Measurements from ENCODE around the gene PPM1M.
"Not testable (repeated sequence)": the region's sequence is repeated elsewhere in the genome, so short reads cannot be mapped to it uniquely, and the experiment has no call there.

Gene PPM1M

DNA sequence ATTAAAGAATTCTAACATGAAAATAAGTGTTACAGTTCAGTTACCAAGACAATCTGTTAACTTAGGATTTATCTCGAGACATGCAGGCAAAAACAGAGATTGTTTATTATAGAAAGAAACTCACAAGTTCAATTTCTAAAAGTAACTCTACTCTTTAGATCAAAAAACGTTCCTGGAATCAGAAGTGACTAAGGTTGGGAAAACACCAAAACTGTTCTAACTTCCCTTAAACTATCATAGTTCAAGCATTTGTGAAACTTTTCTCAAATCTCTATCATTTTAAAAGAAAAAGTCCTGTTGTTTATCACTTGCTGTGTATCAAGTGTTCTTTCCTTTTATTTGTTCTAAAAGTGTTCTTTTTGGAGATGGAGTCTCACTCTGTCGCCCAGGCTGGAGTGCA, 24.2 kb downstream of the PPM1M start:
- H3K27me3 ChIP-seq, result no peaks in the 10 kb centered on the region
- H3K9ac ChIP-seq, result no peak overlapping the region
- H3K4me3 ChIP-seq, result no peak overlapping the region
- peaks cover 99% of the 10 kb centered on the region for H4K20me1 ChIP-seq
- no peak overlapping the region for H3K4me2 ChIP-seq
- no peak overlapping the region for H3K27ac ChIP-seq
- H3K9me3 ChIP-seq, result no peaks in the 10 kb centered on the region
- peaks cover 99% of the 10 kb centered on the region for H3K36me3 ChIP-seq
- no peak for TF ChIP-seq Cebpa-rat (IDR thresholded peaks at IDR 0.05)
- peaks cover 31% of the 10 kb centered on the region for H3K4me1 ChIP-seq

DNA sequence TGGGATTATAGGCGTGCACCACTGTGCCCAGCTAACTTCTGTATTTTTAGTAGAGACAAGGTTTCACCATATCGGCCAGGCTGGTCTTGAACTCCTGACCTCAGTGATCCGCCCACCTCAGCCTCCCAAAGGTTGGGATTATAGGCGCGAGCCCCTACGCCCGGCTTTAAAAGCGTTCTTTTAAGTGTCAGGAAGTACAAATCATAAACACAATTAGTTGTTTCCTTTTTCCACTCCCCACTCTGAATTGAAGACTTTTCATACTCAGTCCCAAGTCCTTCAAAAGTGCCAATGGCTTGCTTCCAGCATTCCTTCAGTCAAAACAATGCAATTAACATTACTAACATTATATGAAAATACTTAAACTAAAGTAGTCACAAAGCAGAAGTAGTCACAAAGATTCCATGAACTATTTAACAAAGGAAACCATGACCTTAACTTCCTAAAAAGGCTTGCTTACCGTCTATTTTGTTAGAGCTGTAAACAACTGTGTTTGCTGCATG, 24.7 kb downstream of the PPM1M start:
- no peaks in the 10 kb centered on the region for H3K27me3 ChIP-seq
- no peak overlapping the region for H3K4me2 ChIP-seq
- H4K20me1 ChIP-seq, result peaks cover 99% of the 10 kb centered on the region
- no peak overlapping the region for H3K27ac ChIP-seq
- no peaks in the 10 kb centered on the region for H3K9me3 ChIP-seq
- no peak overlapping the region for H3K4me3 ChIP-seq
- peaks cover 99% of the 10 kb centered on the region for H3K36me3 ChIP-seq
- H3K9ac ChIP-seq, result no peak overlapping the region
- peaks cover 37% of the 10 kb centered on the region for H3K4me1 ChIP-seq
- no peak for TF ChIP-seq Cebpa-rat (IDR thresholded peaks at IDR 0.05)

DNA sequence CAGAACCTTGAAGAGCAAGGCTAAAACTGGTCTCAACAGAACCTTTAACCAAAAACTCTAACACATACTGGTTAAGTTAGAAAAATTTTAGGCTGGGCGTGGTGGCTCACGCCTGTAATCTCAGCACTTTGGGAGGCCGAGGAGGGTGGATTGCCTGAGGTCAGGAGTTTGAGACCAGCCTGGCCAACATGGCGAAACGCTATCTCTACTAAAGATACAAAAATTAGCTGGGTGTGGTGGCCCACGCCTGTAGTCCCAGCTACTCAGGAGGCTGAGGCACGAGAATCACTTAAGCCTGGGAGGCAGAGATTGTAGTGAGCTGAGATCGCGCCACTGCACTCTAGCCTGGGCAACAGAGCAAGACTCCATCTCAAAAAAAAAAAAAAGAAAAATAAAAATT, 26.6 kb downstream of the PPM1M start:
- H3K9me3 ChIP-seq, H3K27me3 ChIP-seq, H3K4me3 ChIP-seq, H3K27ac ChIP-seq, H3K9ac ChIP-seq: not testable (repeated sequence)
- H3K4me2 ChIP-seq, result 0 out of 2 replicates have a peak overlapping the region, but pooled peaks have one; percentile 6
- H3K36me3 ChIP-seq, result peaks cover 91% of the 10 kb centered on the region
- H3K4me1 ChIP-seq, result peaks cover 53% of the 10 kb centered on the region
- H4K20me1 ChIP-seq, result peaks cover 100% of the 10 kb centered on the region

DNA sequence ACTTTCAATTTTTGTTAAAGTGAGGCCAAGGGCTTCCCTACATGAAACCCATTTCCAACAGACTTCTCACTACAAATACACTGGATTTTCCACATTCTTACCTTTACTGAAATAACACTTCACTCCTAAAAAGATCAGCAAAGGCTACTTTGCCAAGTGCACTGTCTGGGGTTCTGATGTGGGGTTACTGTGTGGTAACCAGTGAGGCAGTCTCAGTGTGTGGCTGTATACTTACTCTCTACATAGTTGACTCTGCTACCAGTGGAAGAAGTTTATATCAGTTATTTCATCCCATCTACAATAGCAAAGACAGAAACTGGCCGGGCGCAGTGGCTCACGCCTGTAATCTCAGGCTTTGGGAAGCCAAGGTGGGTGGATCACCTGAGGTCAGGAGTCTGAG, 27.3 kb downstream of the PPM1M start:
- H3K9ac ChIP-seq, result no peak overlapping the region
- 0 out of 2 replicates have a peak overlapping the region, but pooled peaks have one; percentile 4 for H3K4me2 ChIP-seq
- H3K27me3 ChIP-seq, result no peaks in the 10 kb centered on the region
- peaks cover 53% of the 10 kb centered on the region for H3K4me1 ChIP-seq
- no peak overlapping the region for H3K27ac ChIP-seq
- H3K9me3 ChIP-seq, result no peaks in the 10 kb centered on the region
- peaks cover 84% of the 10 kb centered on the region for H3K36me3 ChIP-seq
- no peak for TF ChIP-seq Cebpa-rat (IDR thresholded peaks at IDR 0.05)
- no peak overlapping the region for H3K4me3 ChIP-seq
- peaks cover 100% of the 10 kb centered on the region for H4K20me1 ChIP-seq

DNA sequence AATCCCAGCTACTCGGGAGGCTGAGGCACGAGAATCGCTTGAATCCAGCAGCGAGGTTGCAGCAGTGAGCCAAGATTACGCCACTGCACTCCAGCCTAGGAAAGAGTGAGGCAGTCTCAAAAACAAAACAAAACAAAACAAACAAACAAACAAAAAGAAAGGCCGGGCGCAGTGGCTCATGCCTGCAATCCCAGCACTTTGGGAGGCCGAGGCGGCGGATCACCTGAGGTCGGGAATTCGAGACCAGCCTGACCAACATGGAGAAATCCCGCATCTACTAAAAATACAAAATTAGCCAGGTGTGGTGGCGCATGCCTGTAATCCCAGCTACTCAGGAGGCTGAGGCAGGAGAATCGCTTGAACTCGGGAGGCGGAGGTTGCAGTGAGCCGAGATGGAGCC, 29.2 kb downstream of the PPM1M start:
- H3K9ac ChIP-seq, H3K9me3 ChIP-seq, H3K27me3 ChIP-seq, H3K4me3 ChIP-seq, H3K27ac ChIP-seq: not testable (repeated sequence)
- Histone ChIP-seq H4K20me1 (peaks cover 83% of the 10 kb centered on the region), H3K4me1 (peaks cover 63% of the 10 kb centered on the region), H3K4me2 (peak overlapping the region; percentile 89), H3K36me3 (peaks cover 65% of the 10 kb centered on the region)

DNA sequence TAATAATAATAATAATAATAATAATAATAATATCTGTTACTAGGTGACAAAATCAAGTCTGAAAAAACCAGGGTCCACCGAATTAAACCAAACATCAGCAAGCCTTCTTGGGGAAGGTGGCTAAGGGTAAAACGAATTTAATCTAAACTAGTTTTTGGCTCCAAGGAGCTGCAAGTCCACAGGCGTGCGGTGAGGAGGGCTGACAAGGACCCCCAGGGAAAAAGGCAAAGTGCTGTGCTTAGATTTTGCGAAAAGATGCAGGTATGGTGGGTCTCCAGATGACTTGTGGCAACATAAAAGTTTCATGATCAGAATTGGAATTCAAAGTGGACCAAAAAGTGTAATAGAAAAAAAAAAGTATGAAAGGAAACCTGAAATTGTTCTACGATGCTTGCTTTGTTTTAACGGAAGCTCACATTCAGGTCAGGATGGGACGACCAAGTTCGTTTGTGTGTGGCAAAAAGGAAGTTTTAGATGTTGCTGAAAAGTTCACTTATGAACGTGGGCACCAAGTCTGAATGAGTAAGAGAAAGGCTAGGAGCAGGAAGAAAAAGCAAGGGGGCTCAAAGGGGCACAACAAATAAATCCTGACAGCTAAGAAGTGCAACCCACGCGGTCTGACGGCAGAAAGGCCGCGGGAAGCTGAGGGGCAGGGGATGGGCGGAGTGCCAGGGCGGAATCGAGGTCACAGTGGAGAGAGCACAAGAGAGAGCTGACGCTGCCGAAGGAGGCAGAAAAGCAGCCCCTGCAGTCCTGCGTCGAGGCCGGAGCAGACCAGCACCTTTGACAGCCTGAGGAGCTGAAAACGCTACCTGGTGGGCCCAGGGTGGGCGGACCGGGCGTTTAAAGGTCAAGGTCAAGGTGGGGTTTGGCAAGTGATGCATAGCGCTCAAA, 31.8 kb downstream of the PPM1M start:
- no peaks in the 10 kb centered on the region for H3K9me3 ChIP-seq
- TF ChIP-seq Cebpa-rat (IDR thresholded peaks at IDR 0.05), result no peak
- H3K36me3 ChIP-seq, result peaks cover 40% of the 10 kb centered on the region
- peaks cover 68% of the 10 kb centered on the region for H3K4me1 ChIP-seq
- H3K9ac ChIP-seq, result peak overlapping the region; percentile 100
- H4K20me1 ChIP-seq, result peaks cover 58% of the 10 kb centered on the region
- peak overlapping the region; percentile 87 for H3K4me3 ChIP-seq
- H3K4me2 ChIP-seq, result peak overlapping the region; percentile 89
- H3K27ac ChIP-seq, result peak overlapping the region; percentile 100
- H3K27me3 ChIP-seq, result no peaks in the 10 kb centered on the region

DNA sequence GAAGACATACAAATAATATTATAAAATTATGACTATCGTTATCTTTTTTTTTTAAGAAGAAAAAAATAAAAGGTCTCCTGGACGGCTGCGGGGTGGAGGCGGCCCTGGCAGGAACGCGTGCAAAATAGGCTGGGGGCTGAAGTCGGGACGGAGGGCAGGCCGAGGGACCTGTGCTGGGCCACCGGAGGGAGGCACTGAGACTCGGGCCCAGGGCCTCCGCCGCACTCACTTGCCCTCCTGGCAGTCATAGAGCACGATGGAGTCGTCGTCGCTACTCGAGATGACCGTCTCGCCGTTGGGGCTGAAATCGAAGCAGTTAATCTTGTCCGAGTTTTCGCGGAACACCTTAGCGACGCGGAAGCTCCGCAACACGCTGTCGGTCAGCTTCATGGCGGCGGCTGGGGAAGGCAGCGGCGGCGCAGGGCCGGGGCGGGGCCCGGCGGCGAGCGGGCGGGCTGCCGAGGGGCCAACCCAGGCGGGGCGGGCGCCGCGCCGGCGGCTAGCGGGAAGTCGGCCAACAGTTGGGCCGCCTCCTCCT, 32.5 kb downstream of the PPM1M start:
- Histone ChIP-seq H3K4me2 (peak overlapping the region; percentile 89), H3K4me1 (peaks cover 63% of the 10 kb centered on the region), H3K36me3 (peaks cover 33% of the 10 kb centered on the region), H3K9ac (peak overlapping the region; percentile 100), H3K27ac (peak overlapping the region; percentile 100), H3K9me3 (no peaks in the 10 kb centered on the region), H3K27me3 (no peaks in the 10 kb centered on the region), H3K4me3 (peak overlapping the region; percentile 87), H4K20me1 (peaks cover 51% of the 10 kb centered on the region)
- TF ChIP-seq Cebpa-rat (IDR thresholded peaks at IDR 0.05), result no peak

DNA sequence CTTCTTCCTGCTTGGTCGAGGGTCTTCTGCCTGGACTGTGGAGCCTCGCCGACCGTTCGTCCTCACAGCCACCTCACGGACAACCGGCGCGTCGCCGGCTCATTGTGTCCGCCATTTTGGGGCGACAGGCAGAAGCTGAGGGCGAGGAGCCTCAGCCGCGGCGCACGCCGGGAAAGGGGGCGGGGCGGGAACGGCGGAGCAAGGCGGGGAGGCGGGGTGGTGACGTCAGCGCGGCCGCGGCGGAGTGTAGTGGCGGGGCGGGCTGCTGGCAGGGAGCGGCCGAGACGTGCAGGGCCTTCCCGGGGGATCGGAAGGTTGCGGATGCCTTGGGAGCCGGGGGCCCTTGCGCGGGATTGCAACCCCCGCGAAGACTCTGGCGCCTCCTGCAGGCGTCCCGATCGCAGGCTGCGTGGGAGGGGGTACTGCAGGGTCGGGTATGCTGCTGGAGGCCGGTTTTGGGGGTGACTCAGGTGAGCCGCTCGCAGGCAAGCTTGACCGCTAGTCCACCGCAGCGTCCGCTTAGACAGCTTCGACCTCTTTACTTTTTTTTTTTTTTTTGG, 33.0 kb downstream of the PPM1M start, which contains the start of gene WDR82:
Gene WDR82 (minus strand): TSS at position 140 of the 560 bp plus-strand sequence. CDS start 288 bp downstream, outside the sequence.
- Histone ChIP-seq H3K36me3 (peaks cover 28% of the 10 kb centered on the region), H3K4me2 (peak within 1 kb of the TSS; percentile 89), H3K27ac (peak within 1 kb of the TSS; percentile 100), H4K20me1 (peaks cover 45% of the 10 kb centered on the region), H3K4me1 (peaks cover 58% of the 10 kb centered on the region), H3K4me3 (peak within 1 kb of the TSS; percentile 87), H3K9me3 (no peaks in the 10 kb centered on the region), H3K9ac (peak within 1 kb of the TSS; percentile 100), H3K27me3 (no peaks in the 10 kb centered on the region)
- no peak for TF ChIP-seq Cebpa-rat (IDR thresholded peaks at IDR 0.05)

DNA sequence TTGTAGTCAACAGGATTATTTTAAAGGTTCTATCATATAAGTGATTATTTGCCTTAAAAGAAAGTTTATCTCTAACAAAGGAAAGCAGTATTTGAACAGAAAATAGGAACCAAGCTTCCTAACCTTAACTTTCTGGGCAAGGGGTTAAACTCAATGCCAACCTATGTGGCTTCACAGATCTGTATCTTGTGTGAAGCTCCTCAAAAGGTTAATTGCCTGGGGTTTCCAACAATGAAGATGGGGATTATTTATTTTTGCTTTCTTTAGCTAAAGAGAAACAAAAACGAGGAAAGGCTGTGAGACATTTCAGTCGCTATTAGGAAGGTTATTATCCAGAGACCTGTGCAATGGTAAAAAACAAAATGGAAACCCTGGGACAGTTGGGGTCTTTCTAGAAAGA, 34.0 kb downstream of the PPM1M start:
- Histone ChIP-seq H3K27ac (no peak overlapping the region), H3K4me1 (peaks cover 48% of the 10 kb centered on the region), H3K4me2 (peak overlapping the region; percentile 89), H3K4me3 (peak overlapping the region; percentile 87; the same call in 1 of the 2 replicates), H3K36me3 (peaks cover 18% of the 10 kb centered on the region), H3K27me3 (no peaks in the 10 kb centered on the region), H3K9ac (no peak overlapping the region), H4K20me1 (peaks cover 35% of the 10 kb centered on the region), H3K9me3 (no peaks in the 10 kb centered on the region)
- no peak for TF ChIP-seq Cebpa-rat (IDR thresholded peaks at IDR 0.05)

DNA sequence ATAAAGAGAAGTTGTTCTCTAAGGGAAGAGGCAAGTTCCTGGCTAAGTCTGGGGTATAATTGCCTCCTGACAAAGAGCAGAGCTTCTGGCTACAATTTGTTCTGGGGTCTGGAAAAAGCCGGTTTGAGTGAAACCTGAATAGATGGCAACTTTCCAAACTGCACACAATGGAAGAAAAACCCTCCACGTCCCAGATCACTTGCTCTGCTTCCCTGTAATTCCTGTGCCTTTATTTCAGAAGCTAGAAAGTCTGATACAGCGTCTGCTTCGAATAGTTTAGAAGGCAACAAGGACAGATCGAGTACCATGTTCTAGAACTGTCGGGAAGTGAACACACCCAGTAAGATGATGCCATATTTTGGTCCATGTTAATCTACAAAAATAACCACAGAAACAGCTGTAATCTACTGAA, 34.5 kb downstream of the PPM1M start:
- Histone ChIP-seq H3K27me3 (no peaks in the 10 kb centered on the region), H3K9ac (no peak overlapping the region), H3K36me3 (peaks cover 13% of the 10 kb centered on the region), H3K4me3 (no peak overlapping the region), H4K20me1 (peaks cover 31% of the 10 kb centered on the region), H3K9me3 (no peaks in the 10 kb centered on the region), H3K4me2 (peak overlapping the region; percentile 89; the same call in 1 of the 2 replicates), H3K27ac (no peak overlapping the region), H3K4me1 (peaks cover 43% of the 10 kb centered on the region)
- TF ChIP-seq Cebpa-rat (IDR thresholded peaks at IDR 0.05), result no peak

All from BLaER1 (cell line).